ENCODE data around the gene ZNF689.
A peak's percentile ranks its signal among the peaks of the same experiment; 100 is the strongest.

The ZNF689 gene

GRCh38 chr16:30570636-30571444, 39.3 kb downstream of the ZNF689 start (continued):
- TF ChIP-seq ZNF518A (tag by site-specific recombination; conservative IDR thresholded peaks at IDR 0.05; ENCODE audit: low read depth) (peak; percentile 99), ZSCAN4 (tag by site-specific recombination; IDR thresholded peaks at IDR 0.05) (peak; percentile 23; the same call in 1 of the 2 replicates), ZIC2 (tag by site-specific recombination; IDR thresholded peaks at IDR 0.05) (peak; percentile 5; the same call in 1 of the 2 replicates), ZNF174 (tag by site-specific recombination; IDR thresholded peaks at IDR 0.05) (no peak), GLI4 (tag by site-specific recombination; IDR thresholded peaks at IDR 0.05) (no peak), ZNF140 (tag by site-specific recombination; IDR thresholded peaks at IDR 0.05) (peak; percentile 99), ZNF37A (tag by site-specific recombination; IDR thresholded peaks at IDR 0.05) (no peak), PRDM2 (tag by site-specific recombination; IDR thresholded peaks at IDR 0.05; ENCODE audit: borderline replicate concordance) (no peak), TCF7L2 (IDR thresholded peaks at IDR 0.05; ENCODE audit: borderline replicate concordance, low read depth, low read length) (no peak), ZSCAN23 (tag by site-specific recombination; IDR thresholded peaks at IDR 0.05) (peak; percentile 59; the same call in 1 of the 2 replicates), ZNF311 (tag by site-specific recombination; IDR thresholded peaks at IDR 0.05; ENCODE audit: borderline replicate concordance) (no peak), BCL11A (tag by site-specific recombination; IDR thresholded peaks at IDR 0.05; ENCODE audit: low read depth) (peak; percentile 55; the same call in 1 of the 2 replicates), INSM2 (tag by site-specific recombination; IDR thresholded peaks at IDR 0.05) (no peak), ZNF24 (tag by site-specific recombination; IDR thresholded peaks at IDR 0.05) (peak; percentile 58; the same call in 1 of the 2 replicates), ZNF350 (tag by site-specific recombination; IDR thresholded peaks at IDR 0.05) (no peak), ZNF391 (tag by site-specific recombination; IDR thresholded peaks at IDR 0.05; ENCODE audit: borderline replicate concordance, low read depth) (no peak), ZNF169 (tag by site-specific recombination; IDR thresholded peaks at IDR 0.05) (no peak), ZNF223 (tag by site-specific recombination; IDR thresholded peaks at IDR 0.05) (peak; percentile 93), IKZF3 (tag by site-specific recombination; IDR thresholded peaks at IDR 0.05) (peak; percentile 69), ZNF239 (tag by site-specific recombination; IDR thresholded peaks at IDR 0.05) (no peak), ZFP41 (tag by site-specific recombination; IDR thresholded peaks at IDR 0.05; ENCODE audit: borderline replicate concordance) (no peak), ZNF513 (tag by site-specific recombination; IDR thresholded peaks at IDR 0.05) (no peak), ZNF324 (tag by site-specific recombination; IDR thresholded peaks at IDR 0.05) (no peak), ZBTB20 (tag by site-specific recombination; IDR thresholded peaks at IDR 0.05) (peak; percentile 94; the same call in 1 of the 2 replicates)

Data from HEK293 (cell line).